GM18868 (cell line): ENCODE results near the gene MED14.

Source experiments
- ATAC-seq: cut with Tn5 transposase; IDR thresholded peaks from one replicate; pipeline ENCODE4 v1.9.1; 2021; ENCODE audit warnings: mild to moderate bottlenecking, moderate library complexity; ENCODE audit not compliant: unreplicated experiment

The MED14 gene

GRCh38 chrX:40729598-40730584 is 5.5 kb downstream of the MED14 start:
- ATAC-seq = no peak

GRCh38 chrX:40727581-40728252 is 7.6 kb downstream of the MED14 start:
- ATAC-seq = no peak

- ATAC-seq = no peak
Observed at GRCh38 chrX:40727093-40727492, 8.2 kb downstream of the MED14 start.

GRCh38 chrX:40722930-40723329 is 12.4 kb downstream of the MED14 start:
- no peak for ATAC-seq

DNA sequence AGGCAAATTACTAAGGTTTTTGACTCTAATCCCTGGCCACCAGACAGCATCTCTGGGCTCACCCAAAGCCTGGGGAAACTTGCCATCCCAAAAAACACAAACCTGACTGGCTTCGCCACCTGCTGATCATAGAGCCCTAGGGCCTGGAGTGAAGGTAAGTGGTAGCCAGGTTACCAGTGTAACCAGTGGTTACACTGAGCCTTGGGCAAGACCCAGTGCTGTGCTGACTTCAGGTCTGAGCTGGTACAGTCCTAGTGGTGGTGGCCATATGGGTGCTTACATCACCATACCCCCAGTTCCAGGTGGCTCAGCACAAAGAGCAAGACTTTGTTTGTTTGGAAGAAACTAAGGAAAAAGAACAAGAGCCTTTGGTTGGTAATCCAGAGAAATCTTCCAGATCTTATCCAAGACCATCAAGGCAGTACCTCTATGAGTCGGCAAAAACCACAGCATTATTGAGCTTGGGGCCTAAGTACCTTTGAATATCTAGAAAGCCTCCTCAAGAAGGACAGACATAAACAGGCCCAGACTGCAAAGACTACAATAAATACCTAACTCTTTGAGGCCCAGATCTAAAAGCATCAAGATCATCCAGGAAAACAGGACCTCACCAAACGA is 13.7 kb downstream of the MED14 start:
- ATAC-seq = no peak

GRCh38 chrX:40720792-40721191 is 14.6 kb downstream of the MED14 start:
- ATAC-seq = no peak

GRCh38 chrX:40720339-40720738 is 15.0 kb downstream of the MED14 start:
- no peak for ATAC-seq

GRCh38 chrX:40719731-40720130 is 15.6 kb downstream of the MED14 start:
- no peak for ATAC-seq

GRCh38 chrX:40719218-40719617 is 16.1 kb downstream of the MED14 start:
- no peak for ATAC-seq

- ATAC-seq = no peak
Observed at GRCh38 chrX:40709395-40709794, 25.9 kb downstream of the MED14 start.

DNA sequence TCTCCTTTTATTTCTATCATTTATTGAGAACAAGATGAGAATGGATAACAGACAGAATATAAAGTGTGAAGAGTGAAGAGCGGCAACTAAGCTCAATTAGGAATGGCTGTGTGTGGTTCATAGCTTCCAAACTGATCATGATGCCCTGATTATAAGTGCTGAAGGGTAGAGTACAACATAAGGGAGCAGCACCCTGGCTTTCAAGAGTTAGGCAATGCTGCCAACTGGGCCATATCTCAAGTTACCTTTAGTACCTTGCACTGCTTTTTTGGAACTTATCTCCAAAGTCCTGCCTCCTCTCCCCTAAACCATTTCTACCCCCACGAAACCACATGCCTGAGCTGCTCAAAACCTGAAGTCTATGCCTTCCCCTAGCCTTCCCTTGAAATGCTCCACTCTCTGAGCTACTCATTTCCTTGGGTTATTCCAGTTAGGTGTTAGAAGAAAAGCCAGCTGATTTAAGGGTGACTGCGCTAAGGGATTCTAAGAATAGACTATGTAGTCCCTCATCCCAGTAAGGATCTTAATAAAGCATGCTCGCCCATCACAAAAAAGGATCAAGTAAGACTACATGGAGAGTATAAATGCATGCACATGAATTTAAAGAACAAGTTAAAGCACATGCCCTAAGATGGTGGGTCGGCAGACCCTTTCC is 29.6 kb downstream of the MED14 start:
- ATAC-seq = no peak

DNA sequence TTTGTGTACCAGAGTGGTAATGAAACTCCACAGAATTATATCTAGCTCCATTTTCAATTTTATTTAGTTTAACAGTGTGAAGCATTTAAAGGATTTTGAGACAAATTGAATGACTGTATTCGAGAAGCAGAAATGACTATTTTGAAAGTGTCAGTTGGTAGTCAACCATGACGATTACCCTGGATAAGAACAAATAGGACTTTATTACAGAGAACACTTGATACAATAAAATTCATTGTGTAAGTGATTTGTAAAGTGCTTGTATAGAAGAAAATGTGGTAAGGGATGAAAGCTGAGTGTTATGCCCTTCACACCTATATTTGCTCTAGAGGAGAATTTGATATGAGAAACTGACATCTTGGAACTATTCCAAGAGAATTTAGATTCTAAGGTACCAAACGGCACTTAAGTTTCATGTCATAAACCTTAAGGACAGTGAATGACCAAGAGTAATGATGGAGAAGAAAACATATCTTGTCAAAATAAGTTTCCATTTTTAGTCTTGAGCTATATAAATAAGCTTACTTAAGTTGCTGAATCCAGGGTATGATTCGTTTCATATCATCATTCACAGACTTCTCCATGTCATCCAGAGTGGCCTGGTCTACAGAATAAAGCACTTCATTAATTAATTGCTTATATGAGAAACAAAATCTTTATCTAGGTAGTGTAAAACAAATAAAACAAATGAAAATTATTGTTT is 34.6 kb downstream of the MED14 start:
- ATAC-seq = no peak

- no peak for ATAC-seq
Observed at GRCh38 chrX:40698851-40699250, 36.5 kb downstream of the MED14 start.

DNA sequence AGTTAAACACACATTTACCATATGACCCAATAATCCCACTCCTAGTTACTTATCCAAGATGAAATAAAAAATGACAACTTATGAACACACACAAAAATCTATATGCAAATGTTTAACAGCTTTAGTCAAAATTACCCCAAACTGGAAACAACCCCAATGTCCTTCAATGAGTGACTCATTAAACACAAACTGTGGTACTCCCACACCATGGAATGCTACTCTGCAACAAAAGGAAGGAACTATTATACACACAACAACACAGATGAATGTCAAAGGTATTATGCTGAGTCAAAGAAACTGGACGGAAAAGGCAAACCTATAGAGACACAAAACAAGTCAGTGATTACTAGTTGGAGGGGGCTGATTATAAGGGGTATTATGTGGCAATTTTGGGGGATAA is 40.5 kb downstream of the MED14 start:
- ATAC-seq = no peak

GRCh38 chrX:40688929-40689328 is 46.4 kb downstream of the MED14 start:
- ATAC-seq = no peak

DNA sequence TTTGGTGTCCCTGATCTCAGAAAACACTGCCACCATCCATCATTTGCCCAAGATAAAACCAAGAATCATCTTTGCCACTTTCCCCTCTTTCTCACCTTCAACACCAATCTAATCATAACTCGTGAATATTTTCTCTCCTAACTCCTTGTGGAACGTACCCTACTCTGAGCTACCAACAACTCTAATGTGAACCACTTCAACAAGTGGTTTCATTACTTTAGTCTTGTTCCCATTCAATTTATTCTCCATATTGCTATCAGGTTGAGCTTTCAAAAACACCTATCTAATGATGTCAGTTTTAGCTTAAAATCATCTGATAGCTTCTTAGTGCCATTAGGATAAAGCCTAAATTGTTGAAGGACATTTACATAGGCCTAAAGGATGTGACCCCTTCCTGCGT is 48.2 kb downstream of the MED14 start:
- ATAC-seq = no peak

DNA sequence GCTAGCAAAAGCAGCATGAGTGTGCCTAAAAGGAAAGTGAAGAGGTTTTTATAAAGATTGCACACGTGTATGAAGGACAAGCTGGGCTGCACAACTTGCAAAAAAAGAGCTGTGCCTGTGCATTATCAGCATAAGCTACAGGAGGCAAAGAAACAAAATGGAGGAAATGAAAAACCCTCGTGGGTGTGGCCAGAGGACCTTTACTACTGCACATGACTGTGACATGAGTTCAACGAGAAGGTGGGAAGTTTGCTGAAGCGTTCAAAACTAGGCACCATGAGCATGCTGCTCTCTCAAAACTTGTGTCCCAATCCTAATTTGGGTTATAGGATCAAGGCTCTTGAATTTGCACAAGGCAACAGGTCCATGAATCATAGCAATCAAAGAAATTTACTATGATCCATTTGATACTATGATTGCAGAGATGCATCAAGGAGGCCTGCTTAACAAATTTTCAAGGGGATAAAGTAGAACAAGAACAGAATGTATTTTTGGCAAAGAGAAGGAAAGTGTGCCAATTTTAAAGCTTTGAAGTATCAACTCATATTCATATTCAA is 49.9 kb downstream of the MED14 start:
- no peak for ATAC-seq

GRCh38 chrX:40684092-40684491 is 51.2 kb downstream of the MED14 start:
- no peak for ATAC-seq

GRCh38 chrX:40683245-40683644 is 52.1 kb downstream of the MED14 start:
- ATAC-seq = no peak

- ATAC-seq = no peak
Observed at GRCh38 chrX:40671126-40671525, 64.2 kb downstream of the MED14 start.
